Germinal center (tissue), 1 donor: Measurements from ENCODE around the gene ASIC2.
"Not testable (repeated sequence)": the region's sequence is repeated elsewhere in the genome, so short reads cannot be mapped to it uniquely, and the experiment has no call there.

Source experiments
- DNase-seq: peaks from one replicate; pipeline ENCODE4 v3.0.0; 2012; ENCODE audit warnings: mixed read lengths, low spot score

The ASIC2 gene

GRCh38 chr17:33019161-33019890, 273.8 kb downstream of the ASIC2 start:
- DNase-seq, result no peak

- DNase-seq, result no peak
Measured at GRCh38 chr17:33017366-33017765, 275.7 kb downstream of the ASIC2 start.

DNA sequence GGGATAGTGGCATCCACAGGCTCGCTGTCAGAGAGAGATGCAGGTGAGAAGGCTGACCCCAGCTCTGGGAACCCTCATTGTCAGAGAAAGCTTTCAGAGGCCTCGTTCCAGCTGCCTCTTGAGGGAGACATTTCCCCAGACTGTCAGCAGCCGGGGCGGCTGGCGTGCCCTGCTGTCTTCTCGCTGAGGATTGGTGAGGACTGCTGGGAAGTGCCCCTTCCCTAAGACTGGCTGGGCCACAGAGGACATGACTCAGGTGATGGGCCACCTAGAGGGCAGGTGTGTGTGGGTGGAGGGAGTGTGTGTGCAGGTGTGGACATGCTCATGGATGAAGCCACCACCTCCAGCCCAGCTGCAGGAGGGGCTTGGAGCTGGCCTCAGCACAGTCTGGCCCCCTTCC, 276.2 kb downstream of the ASIC2 start:
- DNase-seq, result no peak

DNA sequence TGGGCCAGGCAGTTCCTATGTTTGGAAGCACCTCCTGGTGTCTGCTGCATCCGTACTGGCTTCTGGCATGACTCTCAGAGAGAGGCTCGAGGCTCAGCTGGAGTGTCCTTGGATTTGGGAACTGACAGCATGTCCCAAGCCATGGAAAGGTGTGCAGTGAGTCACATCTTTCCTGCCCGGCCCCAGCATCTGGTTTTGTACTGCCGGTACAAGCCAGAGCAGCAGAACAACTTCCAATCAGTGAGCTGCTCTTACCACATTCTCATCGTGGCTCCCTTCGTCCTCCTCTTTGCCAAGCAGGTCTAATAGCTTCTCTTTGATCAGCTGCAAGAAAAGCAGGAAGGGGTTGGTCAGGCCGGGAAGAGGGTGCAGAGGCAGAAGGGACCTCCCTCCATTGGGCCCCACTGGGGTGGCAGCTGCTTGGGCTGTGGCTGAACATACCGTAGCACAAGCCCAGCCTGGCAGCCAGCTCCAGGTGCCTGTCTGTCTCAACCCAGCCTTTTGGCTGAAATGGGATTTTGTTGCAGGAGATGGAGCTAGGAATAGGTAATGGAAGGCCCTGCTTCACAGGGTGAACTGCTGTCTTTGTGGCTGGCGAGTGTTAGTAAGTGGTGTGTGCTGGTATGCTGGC, 277.3 kb downstream of the ASIC2 start:
- DNase-seq, result no peak

- DNase-seq, result no peak
Measured at GRCh38 chr17:33014751-33015150, 278.3 kb downstream of the ASIC2 start.

GRCh38 chr17:33013596-33014375, 279.3 kb downstream of the ASIC2 start:
- no peak for DNase-seq

DNA sequence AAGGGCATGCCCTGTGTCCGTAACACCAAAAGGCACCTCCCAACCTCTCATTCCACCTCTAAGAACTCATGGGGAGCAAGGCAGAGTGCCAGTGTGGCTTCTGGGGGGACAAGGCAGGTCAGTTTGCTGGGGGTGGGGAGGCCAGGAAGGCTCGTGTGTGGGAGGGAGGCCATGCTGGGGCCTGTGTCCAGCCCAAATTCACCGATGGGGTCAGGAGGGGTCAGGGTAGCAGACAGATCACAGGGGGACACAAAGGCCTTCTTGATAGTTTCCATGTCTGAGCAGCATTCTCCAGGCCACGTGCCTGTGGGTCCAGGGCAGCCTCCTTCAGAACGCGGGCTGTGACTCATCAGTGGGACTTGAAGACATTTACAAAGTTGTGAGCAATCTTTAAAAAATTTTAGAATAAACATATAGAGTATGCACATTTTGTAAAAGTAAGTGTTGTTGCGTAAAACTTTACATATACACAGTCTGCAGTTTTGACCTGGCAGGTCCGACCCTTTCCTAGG, 280.5 kb downstream of the ASIC2 start:
- no peak for DNase-seq

- no peak for DNase-seq
Measured at GRCh38 chr17:33009636-33010035, 283.5 kb downstream of the ASIC2 start.

DNA sequence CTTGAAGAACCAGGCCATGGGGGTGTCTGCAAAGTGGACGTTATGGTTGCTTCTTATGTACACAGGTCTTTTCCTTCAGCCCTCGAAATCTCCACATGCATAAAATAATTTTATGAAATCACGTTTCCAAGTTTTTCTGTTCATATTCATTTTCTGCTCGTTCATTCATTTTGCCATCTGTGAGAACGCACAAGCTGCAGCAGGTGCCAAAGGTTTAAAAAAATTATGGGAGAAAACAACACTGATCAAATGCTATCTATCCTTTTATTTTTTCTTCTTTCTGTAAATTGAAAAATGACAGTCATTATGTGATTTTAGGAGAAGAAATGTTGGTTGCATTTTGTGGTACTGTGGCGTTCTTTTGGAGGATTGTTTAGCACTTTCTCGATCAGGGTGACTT, 285.9 kb downstream of the ASIC2 start:
- no peak for DNase-seq

GRCh38 chr17:33002246-33002645, 290.8 kb downstream of the ASIC2 start:
- no peak for DNase-seq

DNA sequence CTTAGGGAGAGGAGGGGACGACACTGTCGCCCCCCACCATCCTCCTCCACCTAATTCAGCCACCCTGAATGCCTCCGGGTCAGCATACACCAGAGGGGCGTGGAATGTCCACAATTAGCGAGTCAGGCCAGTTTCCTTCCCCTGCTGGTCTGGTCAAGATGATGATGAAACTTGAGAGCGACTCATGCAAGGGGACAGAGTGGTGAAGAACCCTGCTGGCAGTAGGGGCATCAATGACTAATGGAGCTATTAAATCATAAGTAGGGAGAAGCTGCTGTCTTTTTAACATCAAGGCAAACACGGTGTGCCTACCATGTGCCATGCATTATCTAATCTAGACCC, 294.2 kb downstream of the ASIC2 start:
- DNase-seq, result no peak

DNA sequence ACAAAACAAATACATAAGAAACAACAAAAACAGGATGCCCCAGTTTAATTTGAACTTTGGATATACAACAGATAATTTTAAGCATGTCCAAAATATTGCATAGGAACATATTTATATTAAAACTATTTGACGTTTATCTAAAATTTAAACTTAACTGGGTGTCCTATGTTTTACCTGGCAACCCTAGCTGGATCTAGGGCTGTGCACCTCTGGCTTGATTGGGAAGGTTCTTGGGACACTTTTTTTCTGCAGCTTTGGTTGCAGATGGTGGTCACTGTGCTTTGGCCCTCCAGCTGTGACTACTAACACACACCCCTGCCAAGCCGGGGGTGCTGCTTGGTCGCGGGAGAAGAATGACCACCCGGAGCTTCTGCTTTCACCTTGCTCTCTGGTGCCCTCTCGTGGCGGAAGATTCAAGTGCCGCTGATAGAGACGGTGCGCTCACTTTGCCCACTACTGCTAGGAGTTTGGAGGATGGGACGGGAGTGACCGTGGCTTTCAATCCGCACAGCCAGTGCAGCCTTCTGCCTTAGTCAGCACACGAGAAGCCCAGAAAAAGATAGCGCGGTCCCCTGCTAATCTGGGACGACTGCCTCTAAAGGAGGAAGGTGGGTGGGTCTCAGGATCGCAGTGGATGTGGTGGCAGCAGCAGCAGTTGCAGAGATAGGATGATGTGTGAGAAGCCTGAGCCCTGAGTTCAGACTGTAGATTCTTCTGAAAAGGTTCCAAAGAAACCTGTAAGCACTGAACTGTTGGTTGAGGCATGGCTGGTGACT, 294.8 kb downstream of the ASIC2 start:
- peak; percentile 75 for DNase-seq

- no peak for DNase-seq
Measured at GRCh38 chr17:32995416-32996045, 297.6 kb downstream of the ASIC2 start.

DNA sequence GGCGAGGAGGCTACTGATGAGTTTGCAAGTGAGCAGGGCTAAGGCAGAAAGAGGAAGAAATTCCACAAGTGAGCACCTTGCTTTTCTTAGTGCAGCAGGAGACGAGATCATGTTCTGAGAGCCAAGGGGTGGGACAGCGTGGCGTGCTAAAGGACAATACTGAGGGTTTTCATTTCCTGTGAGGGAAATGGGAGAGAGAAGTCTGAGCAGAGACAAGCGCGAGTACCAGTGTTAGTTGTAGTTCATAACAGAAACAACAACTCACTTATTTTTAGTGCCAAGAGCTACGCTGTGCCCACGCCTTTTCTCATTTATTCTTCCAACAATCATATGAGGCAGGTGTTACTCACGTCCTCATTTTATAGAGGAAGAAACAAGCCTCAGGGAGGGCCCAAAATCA, 299.1 kb downstream of the ASIC2 start:
- no peak for DNase-seq

DNA sequence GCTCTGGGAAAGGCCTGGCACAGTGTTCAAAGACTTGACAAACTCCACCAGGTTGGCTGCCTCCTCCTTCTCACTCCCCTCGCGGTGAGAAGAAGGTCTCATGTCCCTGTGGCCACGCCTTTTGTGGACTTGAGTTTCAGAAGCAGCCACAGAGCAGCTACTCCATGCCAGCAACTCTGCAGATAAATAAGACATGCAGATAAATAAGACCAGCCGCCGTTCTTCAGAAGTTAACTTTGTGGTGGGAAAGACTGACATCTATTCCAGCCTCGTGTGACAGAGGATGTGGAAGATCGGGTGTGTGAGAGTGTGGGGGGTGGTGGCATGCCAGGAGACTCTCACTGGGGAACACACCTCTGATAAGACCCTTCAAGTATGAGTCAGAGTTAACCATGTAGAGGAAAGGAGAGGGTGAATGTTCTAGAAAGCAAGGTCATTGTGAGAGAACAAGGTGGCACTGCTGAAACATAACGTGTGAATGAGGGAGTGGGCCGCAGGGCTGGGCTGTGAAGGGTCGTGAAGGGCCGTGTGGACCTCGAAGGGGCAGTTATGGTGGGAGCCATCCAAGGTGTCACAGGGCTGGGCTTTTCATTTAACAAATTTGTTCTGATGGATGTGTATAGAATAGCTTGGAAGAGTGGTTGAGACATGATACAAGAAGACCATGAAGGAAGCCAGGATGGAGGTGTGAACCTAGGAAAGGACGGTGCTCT, 300.6 kb downstream of the ASIC2 start:
- DNase-seq, result no peak

GRCh38 chr17:32988481-32989101, 304.5 kb downstream of the ASIC2 start:
- no peak for DNase-seq

DNA sequence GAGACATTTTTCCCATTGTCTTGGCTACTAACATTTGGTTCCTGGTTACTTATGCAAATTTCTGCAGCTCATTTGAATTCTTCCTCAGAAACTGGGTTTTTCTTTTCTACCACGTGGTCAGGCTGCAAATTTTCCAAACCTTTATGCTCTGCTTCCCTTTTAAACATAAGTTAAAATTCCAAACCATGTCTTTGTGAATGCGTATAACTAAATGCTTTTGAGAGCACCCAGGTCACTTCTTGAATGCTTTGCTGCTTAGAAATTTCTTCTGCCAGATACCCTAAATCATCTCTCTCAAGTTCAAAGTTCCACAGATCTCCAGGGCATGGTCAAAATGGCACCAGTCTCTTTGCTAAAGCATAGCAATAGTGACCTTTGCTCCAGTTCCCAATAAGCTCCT, 305.2 kb downstream of the ASIC2 start:
- not testable (repeated sequence) for DNase-seq

DNA sequence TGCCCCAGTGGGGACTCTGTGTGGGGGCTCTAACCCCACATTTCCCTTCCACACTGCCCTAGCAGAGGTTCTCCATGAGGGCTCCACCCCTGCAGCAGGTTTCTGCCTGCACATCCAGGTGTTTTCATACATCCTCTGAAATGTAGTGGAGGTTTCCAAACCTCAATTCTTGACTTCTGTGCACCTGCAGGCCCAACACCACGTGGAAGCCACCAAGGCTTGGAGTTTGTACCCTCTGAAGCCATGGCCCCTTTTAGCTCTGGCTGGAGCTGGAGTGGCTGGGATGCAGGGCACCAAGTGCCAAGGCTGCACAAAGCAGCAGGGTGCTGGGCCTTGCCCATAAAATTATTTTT, 305.7 kb downstream of the ASIC2 start:
- not testable (repeated sequence) for DNase-seq

GRCh38 chr17:32985050-32985756, 307.9 kb downstream of the ASIC2 start:
- no peak for DNase-seq

GRCh38 chr17:32981611-32982010, 311.5 kb downstream of the ASIC2 start:
- not testable (repeated sequence) for DNase-seq
